ENCODE data around the gene ALDH1A2. TPM values are rescaled to one million over a fixed set of nuclear protein-coding genes. Genes with fewer than 3 reads are reported as not detected.
"Not testable (repeated sequence)": the region's sequence is repeated elsewhere in the genome, so short reads cannot be mapped to it uniquely, and the experiment has no call there.

Gene ALDH1A2
- total RNA-seq, 2 donors from 2014 or later = not detected

GRCh38 chr15:58083526-58083925, 18.0 kb upstream of the ALDH1A2 start:
- Mint-ChIP-seq H3K4me1 (no peaks in the 10 kb centered on the region), H3K9me3 (no peaks in the 10 kb centered on the region), H3K27ac (no peak overlapping the region), H3K4me3 (no peak overlapping the region), H3K36me3 (ENCODE audit: low read depth) (no peaks in the 10 kb centered on the region), H3K27me3 (ENCODE audit: insufficient read depth) (no peaks in the 10 kb centered on the region)
- no peaks in the 10 kb centered on the region for H3K9me3 ChIP-seq (ENCODE audit: control insufficient read depth, low read length)
- no peak for TF ChIP-seq CTCF (conservative IDR thresholded peaks at IDR 0.05)
- H3K4me1 ChIP-seq (ENCODE audit: control insufficient read depth, insufficient read depth, low read length) = no peaks in the 10 kb centered on the region
- DNase-seq = no peak
- H3K9ac ChIP-seq (ENCODE audit: extremely low read depth, low read length, poor library complexity, severe bottlenecking) = no peak overlapping the region
- H3K27ac ChIP-seq (ENCODE audit: low read depth, low read length) = no peak overlapping the region
- no peak overlapping the region for H3K4me3 ChIP-seq (ENCODE audit: low read length)
- no peaks in the 10 kb centered on the region for H3K36me3 ChIP-seq (ENCODE audit: control insufficient read depth, insufficient read depth, low read length)
- no peaks in the 10 kb centered on the region for H3K27me3 ChIP-seq (ENCODE audit: control insufficient read depth, insufficient read depth, low read length, poor library complexity, severe bottlenecking)

GRCh38 chr15:58081891-58082290, 16.4 kb upstream of the ALDH1A2 start:
- WGBS, 2 experiments (ENCODE audit: insufficient coverage in 1 of 2, insufficient read length in 1 of 2) = 92 to 100% methylated on average over 3 to 4 of the region's 4 CpGs
- Histone ChIP-seq H3K4me3 (ENCODE audit: low read length) (no peak overlapping the region), H3K27ac (ENCODE audit: low read depth, low read length) (no peak overlapping the region), H3K4me1 (ENCODE audit: control insufficient read depth, insufficient read depth, low read length) (no peaks in the 10 kb centered on the region), H3K36me3 (ENCODE audit: control insufficient read depth, insufficient read depth, low read length) (no peaks in the 10 kb centered on the region), H3K9me3 (ENCODE audit: control insufficient read depth, low read length) (no peaks in the 10 kb centered on the region), H3K9ac (ENCODE audit: extremely low read depth, low read length, poor library complexity, severe bottlenecking) (no peak overlapping the region), H3K27me3 (ENCODE audit: control insufficient read depth, insufficient read depth, low read length, poor library complexity, severe bottlenecking) (no peaks in the 10 kb centered on the region)
- DNase-seq = no peak
- no peak for TF ChIP-seq CTCF (conservative IDR thresholded peaks at IDR 0.05)
- Mint-ChIP-seq H3K27me3 (ENCODE audit: insufficient read depth) (no peaks in the 10 kb centered on the region), H3K4me3 (no peak overlapping the region), H3K9me3 (no peaks in the 10 kb centered on the region), H3K4me1 (peaks cover 5% of the 10 kb centered on the region), H3K27ac (no peak overlapping the region), H3K36me3 (ENCODE audit: low read depth) (no peaks in the 10 kb centered on the region)

DNA sequence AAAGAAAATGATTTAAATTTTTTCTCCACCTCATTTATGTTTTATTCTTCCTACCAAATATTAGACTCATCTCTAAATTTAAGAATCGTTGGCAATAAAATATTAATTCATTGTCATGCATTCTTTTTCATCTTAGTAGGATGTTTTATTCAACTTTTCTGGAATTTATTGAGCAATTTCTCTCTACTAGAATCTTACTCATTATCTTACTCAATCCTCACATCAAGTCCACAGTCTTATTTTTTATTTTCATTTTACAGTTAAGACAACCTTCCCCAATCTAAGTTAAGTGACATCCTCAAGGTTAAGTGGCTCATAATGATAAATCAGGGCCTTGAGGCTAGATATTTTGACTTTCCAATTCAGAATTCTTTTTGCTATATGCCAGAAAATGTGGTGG, 15.9 kb upstream of the ALDH1A2 start:
- Mint-ChIP-seq H3K4me1 (peaks cover 5% of the 10 kb centered on the region), H3K4me3 (no peak overlapping the region), H3K27ac (no peak overlapping the region), H3K36me3 (ENCODE audit: low read depth) (no peaks in the 10 kb centered on the region), H3K27me3 (ENCODE audit: insufficient read depth) (no peaks in the 10 kb centered on the region), H3K9me3 (no peaks in the 10 kb centered on the region)
- no peaks in the 10 kb centered on the region for H3K27me3 ChIP-seq (ENCODE audit: control insufficient read depth, insufficient read depth, low read length, poor library complexity, severe bottlenecking)
- H3K36me3 ChIP-seq (ENCODE audit: control insufficient read depth, insufficient read depth, low read length) = no peaks in the 10 kb centered on the region
- WGBS, 2 experiments (ENCODE audit: insufficient coverage in 1 of 2, insufficient read length in 1 of 2) = 100% methylated on average over 1 of the region's 1 CpG; no CpG with 5 or more reads in 1 of the 2 experiments
- H3K4me3 ChIP-seq (ENCODE audit: low read length) = no peak overlapping the region
- H3K4me1 ChIP-seq (ENCODE audit: control insufficient read depth, insufficient read depth, low read length) = no peaks in the 10 kb centered on the region
- H3K9ac ChIP-seq (ENCODE audit: extremely low read depth, low read length, poor library complexity, severe bottlenecking) = no peak overlapping the region
- H3K27ac ChIP-seq (ENCODE audit: low read depth, low read length) = no peak overlapping the region
- no peak for DNase-seq
- no peaks in the 10 kb centered on the region for H3K9me3 ChIP-seq (ENCODE audit: control insufficient read depth, low read length)
- no peak for TF ChIP-seq CTCF (conservative IDR thresholded peaks at IDR 0.05)

DNA sequence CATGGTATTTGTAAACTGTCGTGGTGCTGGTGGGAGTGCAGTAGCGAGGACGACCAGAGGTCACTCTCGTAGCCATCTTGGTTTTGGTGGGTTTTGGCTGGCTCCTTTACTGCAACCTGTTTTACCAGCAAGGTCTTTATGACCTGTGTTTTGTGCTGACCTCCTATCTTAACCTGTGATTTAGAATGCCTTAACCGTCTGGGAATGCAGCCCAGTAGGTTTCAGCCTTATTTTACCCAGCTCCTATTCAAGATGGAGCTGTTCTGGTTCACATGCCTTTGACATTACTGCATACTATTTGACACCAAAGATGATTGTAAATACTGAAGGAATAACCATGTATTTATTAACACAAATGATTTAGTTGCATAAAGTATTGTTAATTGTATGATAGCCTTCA, 15.4 kb upstream of the ALDH1A2 start:
- not testable (repeated sequence) for H3K9me3 ChIP-seq (ENCODE audit: control insufficient read depth, low read length); H3K36me3 Mint-ChIP-seq (ENCODE audit: low read depth); H3K4me1 Mint-ChIP-seq; H3K27me3 ChIP-seq (ENCODE audit: control insufficient read depth, insufficient read depth, low read length, poor library complexity, severe bottlenecking); H3K4me3 ChIP-seq (ENCODE audit: low read length); H3K36me3 ChIP-seq (ENCODE audit: control insufficient read depth, insufficient read depth, low read length); DNase-seq; H3K27me3 Mint-ChIP-seq (ENCODE audit: insufficient read depth); H3K4me1 ChIP-seq (ENCODE audit: control insufficient read depth, insufficient read depth, low read length); H3K4me3 Mint-ChIP-seq; H3K9ac ChIP-seq (ENCODE audit: extremely low read depth, low read length, poor library complexity, severe bottlenecking); H3K27ac ChIP-seq (ENCODE audit: low read depth, low read length); H3K9me3 Mint-ChIP-seq; H3K27ac Mint-ChIP-seq
- 93 to 98% methylated on average over 5 of the region's 5 CpGs for WGBS, 2 experiments (ENCODE audit: insufficient coverage in 1 of 2, insufficient read length in 1 of 2)
